NCI-H345 (cell line): Measurements from ENCODE around the gene NEDD4.
"Not testable (repeated sequence)": the region's sequence is repeated elsewhere in the genome, so short reads cannot be mapped to it uniquely, and the experiment has no call there.

Experiments
- DNase-seq: peaks from one replicate; lab custom pipeline; 2025; lab: John Stamatoyannopoulos, UW

Gene NEDD4

GRCh38 chr15:55893852-55894251, 99.6 kb downstream of the NEDD4 start:
- no peak for DNase-seq

GRCh38 chr15:55891196-55891595, 102.2 kb downstream of the NEDD4 start:
- DNase-seq = no peak

- no peak for DNase-seq
These were observed 109.2 kb downstream of the NEDD4 start for GRCh38 chr15:55884223-55884622.

- no peak for DNase-seq
These were observed 114.2 kb downstream of the NEDD4 start for GRCh38 chr15:55879181-55879580.

GRCh38 chr15:55873024-55873720, 120.2 kb downstream of the NEDD4 start:
- DNase-seq = no peak

- no peak for DNase-seq
These were observed 120.9 kb downstream of the NEDD4 start for GRCh38 chr15:55872471-55872870.

GRCh38 chr15:55869660-55870059, 123.8 kb downstream of the NEDD4 start:
- no peak for DNase-seq

GRCh38 chr15:55868707-55869106, 124.7 kb downstream of the NEDD4 start:
- no peak for DNase-seq

- not testable (repeated sequence) for DNase-seq
These were observed 125.1 kb downstream of the NEDD4 start for GRCh38 chr15:55868291-55868690.

- DNase-seq = no peak
These were observed 129.5 kb downstream of the NEDD4 start for GRCh38 chr15:55863911-55864310.

GRCh38 chr15:55861115-55861514, 132.3 kb downstream of the NEDD4 start:
- DNase-seq = no peak

- no peak for DNase-seq
These were observed 132.9 kb downstream of the NEDD4 start for GRCh38 chr15:55860468-55860867.

GRCh38 chr15:55859681-55860080, 133.7 kb downstream of the NEDD4 start:
- DNase-seq = no peak

GRCh38 chr15:55858661-55859060, 134.8 kb downstream of the NEDD4 start:
- no peak for DNase-seq

GRCh38 chr15:55856506-55857164, 136.8 kb downstream of the NEDD4 start:
- no peak for DNase-seq

GRCh38 chr15:55853134-55853533, 140.3 kb downstream of the NEDD4 start:
- DNase-seq = no peak

GRCh38 chr15:55846116-55846707, 147.2 kb downstream of the NEDD4 start:
- DNase-seq = peak; percentile 61

GRCh38 chr15:55842897-55843296, 150.5 kb downstream of the NEDD4 start:
- not testable (repeated sequence) for DNase-seq

GRCh38 chr15:55835866-55836265, 157.5 kb downstream of the NEDD4 start:
- DNase-seq = no peak

- DNase-seq = no peak
These were observed 159.1 kb downstream of the NEDD4 start for GRCh38 chr15:55834331-55834730.

GRCh38 chr15:55829826-55830225, 163.6 kb downstream of the NEDD4 start:
- DNase-seq = no peak

GRCh38 chr15:55827955-55828354, 165.5 kb downstream of the NEDD4 start:
- DNase-seq = no peak

GRCh38 chr15:55827204-55827603, 166.2 kb downstream of the NEDD4 start:
- DNase-seq = no peak
